ENCODE results near the gene ENAH.
"Not testable (repeated sequence)": the region's sequence is repeated elsewhere in the genome, so short reads cannot be mapped to it uniquely, and the experiment has no call there.

Gene ENAH

DNA sequence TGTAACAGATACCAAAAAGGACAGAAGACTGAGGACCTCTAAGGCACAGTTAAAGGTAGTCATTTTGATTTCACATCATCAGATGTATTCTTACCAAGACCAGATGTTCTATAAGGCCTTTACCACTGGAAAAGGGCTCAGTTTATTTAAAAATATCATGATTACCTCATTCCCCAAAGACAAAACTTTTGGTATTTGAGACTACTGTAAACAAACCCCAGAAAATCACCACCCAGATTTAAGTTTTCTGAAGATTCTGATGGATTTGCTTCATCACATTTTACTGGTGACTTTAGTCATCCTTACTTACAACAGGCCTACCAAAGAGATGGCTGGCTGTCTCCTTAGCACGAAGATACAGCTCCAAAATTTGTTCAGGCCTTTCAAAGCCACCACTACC is 8.3 kb downstream of the ENAH start:
- TF ChIP-seq POLR2AphosphoS5 (IDR thresholded peaks at IDR 0.05; ENCODE audit: borderline replicate concordance, low read depth, low read length) (no peak), FOXP2 (optimal IDR thresholded peaks at IDR 0.05; ENCODE audit: control extremely low read depth, extremely low read length, insufficient read depth) (no peak), EZH2 (IDR thresholded peaks at IDR 0.05) (no peak)
- H3K4me3 ChIP-seq: no peak overlapping the region
- no peak overlapping the region for H3K27ac ChIP-seq
- peaks cover 11% of the 10 kb centered on the region; the same call in 1 of the 2 replicates for H3K9me3 ChIP-seq (ENCODE audit: low read depth, low read length)
- DNase-seq (ENCODE audit: low read depth, low spot score): no peak
- H3K9ac ChIP-seq (ENCODE audit: insufficient read length): no peak overlapping the region
- H3K36me3 ChIP-seq (ENCODE audit: insufficient read depth, low read length): peaks cover 52% of the 10 kb centered on the region

DNA sequence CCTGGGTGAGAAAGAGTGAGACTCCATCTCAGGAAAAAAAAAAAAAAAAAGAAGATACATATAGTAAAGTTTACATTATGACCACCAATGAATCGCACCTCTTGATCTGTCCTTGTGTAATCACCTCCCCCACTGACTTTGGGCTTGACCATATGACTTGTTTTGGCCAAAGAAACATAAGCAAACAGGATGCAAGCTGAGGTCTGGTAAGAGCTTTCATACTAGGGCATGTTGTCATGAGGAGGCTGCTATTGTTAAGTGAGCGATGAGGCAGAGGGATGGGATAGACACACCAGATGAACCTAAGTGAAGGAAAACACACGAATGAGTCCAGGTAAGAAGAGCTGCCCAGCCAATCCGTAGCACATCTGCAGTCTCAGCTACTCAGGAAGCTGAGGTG is 10.7 kb downstream of the ENAH start:
- H3K4me3 ChIP-seq: no peak overlapping the region
- H3K36me3 ChIP-seq (ENCODE audit: insufficient read depth, low read length): peaks cover 74% of the 10 kb centered on the region
- DNase-seq (ENCODE audit: low read depth, low spot score): no peak
- TF ChIP-seq EZH2 (IDR thresholded peaks at IDR 0.05) (no peak), FOXP2 (optimal IDR thresholded peaks at IDR 0.05; ENCODE audit: control extremely low read depth, extremely low read length, insufficient read depth) (no peak), POLR2AphosphoS5 (IDR thresholded peaks at IDR 0.05; ENCODE audit: borderline replicate concordance, low read depth, low read length) (no peak)
- no peak overlapping the region for H3K27ac ChIP-seq
- H3K9ac ChIP-seq (ENCODE audit: insufficient read length): no peak overlapping the region
- H3K9me3 ChIP-seq (ENCODE audit: low read depth, low read length): 0 out of 2 replicates have a peak, but pooled peaks cover 9% of the 10 kb centered on the region

DNA sequence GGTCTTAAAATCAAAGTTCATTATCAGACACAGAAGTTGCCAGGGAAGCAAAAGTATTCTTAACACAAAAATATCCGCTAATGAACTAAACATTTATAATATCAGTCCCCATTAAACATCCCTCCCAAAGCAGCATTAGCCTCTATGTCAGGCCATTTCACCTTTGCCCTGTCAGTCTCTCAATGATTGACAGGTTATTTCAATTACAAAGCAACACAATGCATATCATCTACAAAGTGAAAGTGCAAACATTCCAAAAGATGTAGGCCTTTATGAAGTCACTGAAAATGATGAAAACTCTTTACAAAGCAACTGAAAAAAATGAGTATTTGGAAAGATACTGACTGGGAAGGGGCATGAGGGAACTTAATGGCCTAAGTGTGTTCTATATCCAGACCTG is 14.1 kb downstream of the ENAH start:
- DNase-seq (ENCODE audit: low read depth, low spot score): no peak
- Histone ChIP-seq H3K27ac (no peak overlapping the region), H3K36me3 (ENCODE audit: insufficient read depth, low read length) (peaks cover 53% of the 10 kb centered on the region), H3K9ac (ENCODE audit: insufficient read length) (no peak overlapping the region), H3K4me3 (no peak overlapping the region), H3K9me3 (ENCODE audit: low read depth, low read length) (no peaks in the 10 kb centered on the region)
- no peak for TF ChIP-seq POLR2AphosphoS5 (IDR thresholded peaks at IDR 0.05; ENCODE audit: borderline replicate concordance, low read depth, low read length)
- TF ChIP-seq EZH2 (IDR thresholded peaks at IDR 0.05): no peak
- TF ChIP-seq FOXP2 (optimal IDR thresholded peaks at IDR 0.05; ENCODE audit: control extremely low read depth, extremely low read length, insufficient read depth): no peak

DNA sequence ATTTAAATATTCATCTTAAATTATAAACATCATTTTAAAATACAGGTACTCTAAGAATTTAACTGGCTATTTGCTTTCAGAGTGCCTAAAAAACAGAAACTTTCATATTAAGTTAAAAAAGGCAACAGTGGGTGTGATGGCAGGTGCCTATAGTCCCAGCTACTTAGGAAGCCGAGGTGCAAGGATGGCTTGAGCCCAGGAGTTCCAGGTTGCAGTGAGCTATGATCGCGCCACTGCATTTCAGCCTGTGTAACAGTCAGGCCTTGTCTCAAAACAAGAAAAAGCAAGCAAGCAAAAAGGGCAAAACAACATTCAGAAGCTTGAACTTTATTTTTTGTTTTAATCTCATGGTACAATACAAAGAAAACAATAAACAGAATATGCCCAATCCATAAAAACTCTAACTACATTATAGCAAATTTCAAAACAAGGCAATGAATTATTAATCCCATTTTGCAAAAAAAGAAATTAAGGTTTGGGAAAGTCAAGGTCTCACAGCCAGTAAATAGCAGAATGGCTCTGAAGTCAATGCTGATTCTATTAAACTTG is 15.2 kb downstream of the ENAH start:
- Histone ChIP-seq H3K9me3 (ENCODE audit: low read depth, low read length) (no peaks in the 10 kb centered on the region), H3K9ac (ENCODE audit: insufficient read length) (no peak overlapping the region), H3K4me3 (no peak overlapping the region), H3K27ac (no peak overlapping the region), H3K36me3 (ENCODE audit: insufficient read depth, low read length) (peaks cover 43% of the 10 kb centered on the region)
- TF ChIP-seq POLR2AphosphoS5 (IDR thresholded peaks at IDR 0.05; ENCODE audit: borderline replicate concordance, low read depth, low read length) (no peak), FOXP2 (optimal IDR thresholded peaks at IDR 0.05; ENCODE audit: control extremely low read depth, extremely low read length, insufficient read depth) (no peak), EZH2 (IDR thresholded peaks at IDR 0.05) (no peak)
- no peak for DNase-seq (ENCODE audit: low read depth, low spot score)

DNA sequence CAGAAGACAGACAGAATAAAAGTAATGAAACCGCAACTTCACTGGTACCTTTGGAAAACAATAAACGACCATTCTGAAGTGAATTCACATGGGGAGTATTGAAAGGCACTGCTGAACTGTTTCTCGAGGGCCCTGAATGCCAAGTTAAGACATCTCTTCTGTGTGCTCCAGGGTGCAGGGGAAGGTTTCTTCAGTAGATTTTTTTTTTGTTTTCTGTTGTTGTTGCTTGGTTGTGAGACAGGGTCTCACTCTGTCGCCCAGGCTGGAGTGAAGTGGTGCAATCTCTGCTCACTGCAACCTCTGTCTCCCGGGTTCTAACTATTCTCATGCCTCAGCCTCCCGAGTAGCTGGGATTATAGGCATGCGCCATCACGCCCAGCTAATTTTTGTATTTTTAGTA is 15.9 kb downstream of the ENAH start:
- H3K27ac ChIP-seq; H3K9me3 ChIP-seq (ENCODE audit: low read depth, low read length); H3K9ac ChIP-seq (ENCODE audit: insufficient read length); DNase-seq (ENCODE audit: low read depth, low spot score); H3K4me3 ChIP-seq: not testable (repeated sequence)
- peaks cover 36% of the 10 kb centered on the region for H3K36me3 ChIP-seq (ENCODE audit: insufficient read depth, low read length)

DNA sequence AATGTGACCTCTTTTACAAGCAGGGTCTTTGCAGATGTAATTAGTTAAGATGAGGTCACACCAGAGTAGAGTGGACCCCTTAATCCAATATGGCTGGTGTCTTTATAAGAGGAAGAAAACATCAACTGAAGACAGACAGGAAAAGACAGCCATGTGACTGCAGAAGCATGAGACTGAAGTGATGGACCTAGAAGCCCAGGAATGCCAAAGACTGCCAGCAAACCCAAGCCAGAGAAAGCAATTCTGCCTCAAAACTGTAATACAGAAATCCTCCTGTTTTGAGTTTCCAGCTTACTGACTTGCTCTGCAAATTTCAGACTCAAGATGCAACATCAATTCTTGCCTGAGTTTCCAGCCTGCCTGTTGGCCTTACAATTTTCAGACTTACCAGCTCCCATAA is 17.3 kb downstream of the ENAH start:
- H3K9me3 ChIP-seq (ENCODE audit: low read depth, low read length): no peaks in the 10 kb centered on the region
- no peak overlapping the region for H3K4me3 ChIP-seq
- H3K9ac ChIP-seq (ENCODE audit: insufficient read length): no peak overlapping the region
- no peak overlapping the region for H3K27ac ChIP-seq
- peaks cover 28% of the 10 kb centered on the region for H3K36me3 ChIP-seq (ENCODE audit: insufficient read depth, low read length)
- TF ChIP-seq EZH2 (IDR thresholded peaks at IDR 0.05) (no peak), FOXP2 (optimal IDR thresholded peaks at IDR 0.05; ENCODE audit: control extremely low read depth, extremely low read length, insufficient read depth) (no peak), POLR2AphosphoS5 (IDR thresholded peaks at IDR 0.05; ENCODE audit: borderline replicate concordance, low read depth, low read length) (no peak)
- DNase-seq (ENCODE audit: low read depth, low spot score): no peak

DNA sequence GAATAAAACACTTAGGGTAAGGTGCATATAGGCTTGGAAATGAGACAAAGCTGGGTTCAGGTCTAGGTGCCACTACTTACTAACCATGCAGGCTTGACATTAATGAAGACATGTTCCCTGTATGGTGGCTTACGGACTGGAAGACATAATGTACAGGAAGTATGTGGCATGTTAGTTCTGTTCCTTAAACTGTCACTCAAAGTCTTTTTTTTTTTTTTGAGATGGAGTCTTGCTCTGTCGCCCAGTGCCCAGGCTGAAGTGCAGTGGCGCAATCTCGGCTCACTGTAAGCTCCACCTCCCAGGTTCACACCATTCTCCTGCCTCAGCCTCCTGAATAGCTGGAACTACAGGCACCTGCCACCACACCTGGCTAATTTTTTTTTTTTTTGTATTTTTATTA is 20.1 kb downstream of the ENAH start:
- not testable (repeated sequence) for H3K36me3 ChIP-seq (ENCODE audit: insufficient read depth, low read length); H3K4me3 ChIP-seq; H3K9ac ChIP-seq (ENCODE audit: insufficient read length); H3K27ac ChIP-seq; DNase-seq (ENCODE audit: low read depth, low spot score); H3K9me3 ChIP-seq (ENCODE audit: low read depth, low read length)

DNA sequence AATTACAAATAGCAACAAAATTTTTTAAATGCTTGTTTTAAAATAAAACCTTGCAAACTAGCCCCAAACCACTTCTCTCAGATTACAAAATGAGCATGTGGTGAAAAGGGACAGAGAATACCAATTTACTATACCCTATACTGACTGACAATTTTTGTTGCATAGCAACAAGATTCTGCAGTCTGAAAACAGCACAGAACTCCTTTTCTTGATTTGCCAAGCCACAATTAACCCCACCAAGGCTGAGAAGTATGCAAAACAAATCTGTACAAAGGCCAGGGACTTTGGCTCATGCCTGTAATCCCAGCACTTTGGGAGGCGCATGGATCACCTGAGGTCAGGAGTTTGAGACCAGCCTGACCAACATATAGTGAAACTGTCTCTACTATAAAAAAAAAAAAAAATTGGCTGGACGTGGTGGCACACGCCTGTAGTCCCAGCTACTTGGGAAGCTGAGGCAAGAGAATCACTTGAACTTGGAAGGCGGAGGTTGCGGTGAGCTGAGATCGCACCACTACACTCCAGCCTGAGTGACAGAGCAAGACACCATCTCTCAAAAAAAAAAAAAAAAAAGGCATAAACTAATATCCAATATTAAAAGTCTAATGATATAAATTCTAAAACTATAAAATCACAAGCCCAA is 21.8 kb downstream of the ENAH start:
- no peaks in the 10 kb centered on the region for H3K9me3 ChIP-seq (ENCODE audit: low read depth, low read length)
- TF ChIP-seq FOXP2 (optimal IDR thresholded peaks at IDR 0.05; ENCODE audit: control extremely low read depth, extremely low read length, insufficient read depth): no peak
- no peak for TF ChIP-seq EZH2 (IDR thresholded peaks at IDR 0.05)
- TF ChIP-seq POLR2AphosphoS5 (IDR thresholded peaks at IDR 0.05; ENCODE audit: borderline replicate concordance, low read depth, low read length): no peak
- DNase-seq (ENCODE audit: low read depth, low spot score): no peak

DNA sequence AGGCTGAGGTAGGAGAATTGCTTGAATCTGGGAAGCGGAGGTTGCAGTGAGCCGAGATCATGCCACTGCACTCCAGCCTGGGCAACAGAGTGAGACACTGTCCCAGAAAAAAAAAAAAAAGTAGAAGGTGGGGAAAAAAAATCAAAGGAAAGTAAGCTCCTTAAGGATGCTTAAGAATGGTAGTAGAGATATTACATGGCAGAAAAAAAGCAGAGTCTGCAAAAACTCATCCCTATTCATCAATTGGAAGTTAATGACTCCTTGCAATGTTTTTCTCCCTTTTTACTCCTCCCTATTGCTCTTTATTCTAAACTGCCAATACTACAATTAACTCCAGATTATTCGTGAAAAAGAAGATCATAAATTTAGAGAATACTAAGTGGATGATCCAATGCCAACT is 23.4 kb downstream of the ENAH start:
- TF ChIP-seq FOXP2 (optimal IDR thresholded peaks at IDR 0.05; ENCODE audit: control extremely low read depth, extremely low read length, insufficient read depth): no peak
- no peak for TF ChIP-seq EZH2 (IDR thresholded peaks at IDR 0.05)
- no peak for TF ChIP-seq POLR2AphosphoS5 (IDR thresholded peaks at IDR 0.05; ENCODE audit: borderline replicate concordance, low read depth, low read length)
- Histone ChIP-seq H3K9ac (ENCODE audit: insufficient read length) (no peak overlapping the region), H3K9me3 (ENCODE audit: low read depth, low read length) (no peaks in the 10 kb centered on the region), H3K27ac (no peak overlapping the region), H3K36me3 (ENCODE audit: insufficient read depth, low read length) (peaks cover 10% of the 10 kb centered on the region; the same call in 1 of the 2 replicates), H3K4me3 (no peak overlapping the region)
- DNase-seq (ENCODE audit: low read depth, low spot score): no peak

More for the DNA sequence above, 21.8 kb downstream of the ENAH start:
- H3K27ac ChIP-seq: 0 out of 2 replicates have a peak overlapping the region, but pooled peaks have one; percentile 10
- H3K4me3 ChIP-seq: no peak overlapping the region
- H3K36me3 ChIP-seq (ENCODE audit: insufficient read depth, low read length): peaks cover 3% of the 10 kb centered on the region; the same call in 1 of the 2 replicates
- no peak overlapping the region for H3K9ac ChIP-seq (ENCODE audit: insufficient read length)

DNA sequence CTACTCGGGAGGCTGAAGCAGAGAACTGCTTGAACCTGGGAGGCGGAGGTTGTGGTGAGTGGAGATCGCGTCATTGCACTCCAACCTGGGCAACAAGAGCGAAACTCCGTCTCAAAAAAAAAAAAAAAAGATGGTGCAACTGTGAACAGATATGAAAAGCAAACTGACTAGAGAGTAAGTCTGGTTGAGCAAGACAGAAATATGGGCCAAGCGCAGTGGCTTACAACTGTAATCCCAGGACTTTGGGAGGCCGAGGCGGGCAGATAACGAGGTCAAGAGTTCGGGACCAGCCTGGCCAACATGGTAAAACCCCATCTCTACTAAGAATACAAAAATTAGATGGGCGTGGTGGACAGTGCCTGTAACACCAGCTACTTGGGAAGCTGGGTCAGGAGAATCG is 24.1 kb downstream of the ENAH start:
- H3K9me3 ChIP-seq (ENCODE audit: low read depth, low read length); H3K9ac ChIP-seq (ENCODE audit: insufficient read length); H3K27ac ChIP-seq; DNase-seq (ENCODE audit: low read depth, low spot score); H3K36me3 ChIP-seq (ENCODE audit: insufficient read depth, low read length); H3K4me3 ChIP-seq: not testable (repeated sequence)

Data from SK-N-MC (cell line).